Measurements from ENCODE around the gene FLNB.

DNA sequence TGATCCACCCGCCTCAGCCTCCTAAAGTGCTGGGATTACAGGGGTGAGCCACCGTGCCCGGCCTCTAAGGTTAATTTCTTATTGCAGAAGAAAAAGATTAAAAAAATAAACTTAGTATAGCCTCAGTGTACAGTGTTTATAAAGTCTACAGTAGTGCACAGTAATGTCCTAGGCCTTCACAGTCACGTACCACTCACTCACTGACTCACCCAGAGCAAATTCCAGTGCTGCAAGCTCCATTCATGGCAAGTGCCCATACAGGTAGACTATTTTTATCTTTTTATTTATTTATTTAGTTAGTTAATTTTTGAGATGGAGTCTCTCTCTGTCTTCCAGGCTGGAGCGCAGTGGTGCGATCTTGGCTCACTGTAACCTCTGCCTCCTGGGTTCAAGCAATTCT, 3.2 kb upstream of the FLNB start:
- TF ChIP-seq EZH2 (IDR thresholded peaks at IDR 0.05; ENCODE audit: insufficient read depth, poor library complexity, severe bottlenecking) (no peak), EZH2phosphoT487 (IDR thresholded peaks at IDR 0.05; ENCODE audit: insufficient read depth, low read depth) (no peak)

Measured in GM23248 (cell line).